SU-DHL-6 (cell line): ENCODE measurements around the gene UMAD1.

Experiments
- CTCF ChIP-seq: fragments of 200-600 bp; sonication (generic); IDR thresholded peaks from one replicate; pipeline ENCODE4 v1.5.1; 2017; ENCODE audit warnings: antibody characterized with exemption, mild to moderate bottlenecking, low read length, moderate library complexity; ENCODE audit not compliant: insufficient read depth, poor library complexity, severe bottlenecking
- EZH2phosphoT487 ChIP-seq: fragments of 200-600 bp; sonication (generic), shearing (Covaris generic); conservative IDR thresholded peaks from 2 replicates; pipeline ENCODE4 v1.6.1; 2018; ENCODE audit warnings: mild to moderate bottlenecking, antibody characterized with exemption, low read length, moderate library complexity, mixed read lengths

GRCh38 chr7:7642081-7642480, 1.5 kb downstream of the UMAD1 start:
- no peak for TF ChIP-seq CTCF
- TF ChIP-seq EZH2phosphoT487 = no peak
